DOHH2 (cell line): Measurements from ENCODE around the gene ARHGEF4.

Experiments
- CTCF ChIP-seq: fragments of 200-600 bp; sonication (generic); IDR thresholded peaks from one replicate; pipeline ENCODE4 v1.5.1; 2014; ENCODE audit warnings: antibody characterized with exemption, mild to moderate bottlenecking, low read depth, low read length; ENCODE audit not compliant: poor library complexity, severe bottlenecking
- EZH2phosphoT487 ChIP-seq: fragments of 200-600 bp; sonication (generic); IDR thresholded peaks from 2 replicates; pipeline ENCODE4 v1.6.1; 2017; ENCODE audit warnings: borderline replicate concordance, mild to moderate bottlenecking, antibody characterized with exemption, low read length, moderate library complexity, mixed read lengths

GRCh38 chr2:130972410-130972809, 135.7 kb downstream of the ARHGEF4 start:
- TF ChIP-seq CTCF (no peak), EZH2phosphoT487 (no peak)
